ENCODE measurements around the gene SLIRP. TPM values are rescaled to one million over a fixed set of nuclear protein-coding genes. Genes with fewer than 3 reads are reported as not detected.

SLIRP gene
- 335 and 641 TPM in 2 replicates for total RNA-seq

GRCh38 chr14:77707724-77708408, at the start of gene SLIRP, which contains the start of gene ALKBH1:
Gene SLIRP, plus strand, starts transcription at chr14:77708103. Its CDS starts 9 bp downstream, at chr14:77708112.
Gene ALKBH1, minus strand, starts transcription at chr14:77708023. Its CDS starts 19 bp downstream, at chr14:77708004.

GRCh38 chr14:77760381-77761204, 52.7 kb downstream of the SLIRP start, which contains the start of gene SNW1:
Gene SNW1, minus strand, starts transcription at chr14:77761156. Its CDS starts 29 bp downstream, at chr14:77761127.

Other genes with a start within 250 kb of the SLIRP start
- gene ISM2, start 209.3 kb upstream of the SLIRP start, total RNA-seq, result 0.14 TPM in 1 of 2 replicates, not detected in the other
- 20.6 and 22.9 TPM in 2 replicates for gene SPTLC2, start 91.5 kb upstream of the SLIRP start, total RNA-seq
- gene ALKBH1, start 80 bp upstream of the SLIRP start, total RNA-seq, result 10.2 and 14.1 TPM in 2 replicates
- 42.6 and 53.6 TPM in 2 replicates for gene SNW1, start 53.1 kb downstream of the SLIRP start, total RNA-seq
- 2.8 and 4.7 TPM in 2 replicates for gene ADCK1, start 92.0 kb downstream of the SLIRP start, total RNA-seq

Data from airway epithelial cell (primary cell).